ENCODE results near the gene FAM156A.
A peak's percentile ranks its signal among the peaks of the same experiment; 100 is the strongest.
"Not testable (repeated sequence)": the region's sequence is repeated elsewhere in the genome, so short reads cannot be mapped to it uniquely, and the experiment has no call there.

Gene FAM156A

GRCh38 chrX:52958113-52958959 is at the start of gene FAM156A:
TSS of gene FAM156A (minus strand) at chrX:52958518. CDS start at chrX:52948588, 9,930 bp downstream.
- DNase-seq (ENCODE audit: low spot score) = not testable (repeated sequence)

- DNase-seq (ENCODE audit: low spot score) = no peak
These were observed 47.0 kb upstream of the FAM156A start for GRCh38 chrX:53005327-53005726.

GRCh38 chrX:53004811-53005210 is 46.5 kb upstream of the FAM156A start:
- no peak for DNase-seq (ENCODE audit: low spot score)

GRCh38 chrX:53004038-53004437 is 45.7 kb upstream of the FAM156A start:
- DNase-seq (ENCODE audit: low spot score) = no peak

GRCh38 chrX:53003111-53003510 is 44.8 kb upstream of the FAM156A start:
- no peak for DNase-seq (ENCODE audit: low spot score)

- DNase-seq (ENCODE audit: low spot score) = no peak
These were observed 43.6 kb upstream of the FAM156A start for GRCh38 chrX:53001958-53002357.

- DNase-seq (ENCODE audit: low spot score) = no peak
These were observed 42.3 kb upstream of the FAM156A start for GRCh38 chrX:53000447-53001135.

- DNase-seq (ENCODE audit: low spot score) = no peak
These were observed 37.6 kb upstream of the FAM156A start for GRCh38 chrX:52995987-52996331.

- peak; percentile 88 for DNase-seq (ENCODE audit: low spot score)
These were observed 37.0 kb upstream of the FAM156A start for GRCh38 chrX:52995135-52995986.

GRCh38 chrX:52990848-52991247 is 32.5 kb upstream of the FAM156A start:
- no peak for DNase-seq (ENCODE audit: low spot score)

GRCh38 chrX:52990011-52990631 is 31.8 kb upstream of the FAM156A start:
- peak; percentile 7 for DNase-seq (ENCODE audit: low spot score)

- DNase-seq (ENCODE audit: low spot score) = no peak
These were observed 30.9 kb upstream of the FAM156A start for GRCh38 chrX:52988985-52989917.

- DNase-seq (ENCODE audit: low spot score) = no peak
These were observed 25.1 kb upstream of the FAM156A start for GRCh38 chrX:52983321-52984000.

GRCh38 chrX:52979993-52980392 is 21.7 kb upstream of the FAM156A start:
- DNase-seq (ENCODE audit: low spot score) = no peak

- no peak for DNase-seq (ENCODE audit: low spot score)
These were observed 21.2 kb upstream of the FAM156A start for GRCh38 chrX:52979568-52979967.

- DNase-seq (ENCODE audit: low spot score) = no peak
These were observed 19.6 kb upstream of the FAM156A start for GRCh38 chrX:52977953-52978352.

- not testable (repeated sequence) for DNase-seq (ENCODE audit: low spot score)
These were observed 17.3 kb upstream of the FAM156A start for GRCh38 chrX:52975576-52975975.

- not testable (repeated sequence) for DNase-seq (ENCODE audit: low spot score)
These were observed 16.1 kb upstream of the FAM156A start for GRCh38 chrX:52974336-52974992.

- not testable (repeated sequence) for DNase-seq (ENCODE audit: low spot score)
These were observed 9.6 kb upstream of the FAM156A start for GRCh38 chrX:52967922-52968321.
